Measurements from ENCODE around the gene SH2B3.

DNA sequence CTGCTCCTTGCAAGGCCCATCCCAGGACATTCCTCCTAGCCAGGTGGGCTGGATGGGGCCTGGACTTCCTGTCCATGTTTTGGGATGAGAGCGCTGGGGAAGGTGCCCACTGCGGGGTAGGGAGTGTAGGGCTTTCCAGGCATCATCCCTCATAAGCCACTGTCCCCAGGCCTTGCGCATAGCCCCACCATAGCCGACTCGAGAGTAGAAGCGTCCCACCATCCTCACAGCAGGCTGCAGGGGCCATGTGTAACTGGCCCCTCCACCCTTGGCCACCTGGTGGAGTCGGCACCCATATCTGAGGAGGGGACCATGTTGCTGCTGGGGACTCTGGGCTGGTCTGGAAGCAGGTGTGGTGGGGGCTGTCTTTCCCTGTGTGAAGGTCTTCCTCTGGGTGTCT, 30.5 kb downstream of the SH2B3 start:
- TF ChIP-seq, protein P1, sequence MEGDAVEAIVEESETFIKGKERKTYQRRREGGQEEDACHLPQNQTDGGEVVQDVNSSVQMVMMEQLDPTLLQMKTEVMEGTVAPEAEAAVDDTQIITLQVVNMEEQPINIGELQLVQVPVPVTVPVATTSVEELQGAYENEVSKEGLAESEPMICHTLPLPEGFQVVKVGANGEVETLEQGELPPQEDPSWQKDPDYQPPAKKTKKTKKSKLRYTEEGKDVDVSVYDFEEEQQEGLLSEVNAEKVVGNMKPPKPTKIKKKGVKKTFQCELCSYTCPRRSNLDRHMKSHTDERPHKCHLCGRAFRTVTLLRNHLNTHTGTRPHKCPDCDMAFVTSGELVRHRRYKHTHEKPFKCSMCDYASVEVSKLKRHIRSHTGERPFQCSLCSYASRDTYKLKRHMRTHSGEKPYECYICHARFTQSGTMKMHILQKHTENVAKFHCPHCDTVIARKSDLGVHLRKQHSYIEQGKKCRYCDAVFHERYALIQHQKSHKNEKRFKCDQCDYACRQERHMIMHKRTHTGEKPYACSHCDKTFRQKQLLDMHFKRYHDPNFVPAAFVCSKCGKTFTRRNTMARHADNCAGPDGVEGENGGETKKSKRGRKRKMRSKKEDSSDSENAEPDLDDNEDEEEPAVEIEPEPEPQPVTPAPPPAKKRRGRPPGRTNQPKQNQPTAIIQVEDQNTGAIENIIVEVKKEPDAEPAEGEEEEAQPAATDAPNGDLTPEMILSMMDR (IDR thresholded peaks at IDR 0.05), result no peak
- TF ChIP-seq EZH2 (IDR thresholded peaks at IDR 0.05; ENCODE audit: borderline replicate concordance, insufficient read depth, low read depth, low read length, poor library complexity, severe bottlenecking), result no peak
